NCI-H2081 treated with DMSO at 0.1 percent for 48 hours (cell line): ENCODE measurements around the gene SLC35G6.
"Not testable (repeated sequence)": the region's sequence is repeated elsewhere in the genome, so short reads cannot be mapped to it uniquely, and the experiment has no call there.

Experiments
- DNase-seq: peaks from one replicate; lab custom pipeline; 2025; lab: John Stamatoyannopoulos, UW

The SLC35G6 gene

GRCh38 chr17:7481275-7481674 lies at the start of gene SLC35G6:
Gene SLC35G6 (plus strand): TSS chr17:7481446. CDS start chr17:7481517, 71 bp downstream.
- DNase-seq = not testable (repeated sequence)

- no peak for DNase-seq
These were observed 49.0 kb upstream of the SLC35G6 start for GRCh38 chr17:7432296-7432695.

- no peak for DNase-seq
These were observed 45.3 kb upstream of the SLC35G6 start for GRCh38 chr17:7435676-7436555.

- no peak for DNase-seq
These were observed 44.5 kb upstream of the SLC35G6 start for GRCh38 chr17:7436556-7437368.

GRCh38 chr17:7437369-7437863 lies 43.8 kb upstream of the SLC35G6 start:
- DNase-seq = no peak

- DNase-seq = no peak
These were observed 43.2 kb upstream of the SLC35G6 start for GRCh38 chr17:7437950-7438614.

GRCh38 chr17:7438656-7439460 lies 42.4 kb upstream of the SLC35G6 start:
- DNase-seq = no peak

- DNase-seq = no peak
These were observed 41.7 kb upstream of the SLC35G6 start, which contains the start of gene FGF11 for GRCh38 chr17:7439462-7440112. Gene FGF11 (plus strand): TSS chr17:7439512. CDS start chr17:7439621, 109 bp downstream.

GRCh38 chr17:7440113-7440833 lies 41.0 kb upstream of the SLC35G6 start:
- no peak for DNase-seq

GRCh38 chr17:7440834-7441195 lies 40.4 kb upstream of the SLC35G6 start:
- DNase-seq = no peak

- no peak for DNase-seq
These were observed 40.0 kb upstream of the SLC35G6 start for GRCh38 chr17:7441266-7441665.

GRCh38 chr17:7442142-7442541 lies 39.1 kb upstream of the SLC35G6 start:
- DNase-seq = no peak

GRCh38 chr17:7443499-7444485 lies 37.5 kb upstream of the SLC35G6 start:
- no peak for DNase-seq

- no peak for DNase-seq
These were observed 36.3 kb upstream of the SLC35G6 start, which contains the start of gene CHRNB1 for GRCh38 chr17:7444682-7445618. Gene CHRNB1 (plus strand): TSS chr17:7445061. CDS start chr17:7445128, 67 bp downstream.

GRCh38 chr17:7445619-7445968 lies 35.7 kb upstream of the SLC35G6 start:
- DNase-seq = no peak

- DNase-seq = no peak
These were observed 32.8 kb upstream of the SLC35G6 start for GRCh38 chr17:7448461-7448860.

GRCh38 chr17:7459961-7460545 lies 21.2 kb upstream of the SLC35G6 start:
- DNase-seq = no peak
